Measurements from ENCODE around the gene FOSL2.
A peak's percentile ranks its signal among the peaks of the same experiment; 100 is the strongest.

The FOSL2 gene

DNA sequence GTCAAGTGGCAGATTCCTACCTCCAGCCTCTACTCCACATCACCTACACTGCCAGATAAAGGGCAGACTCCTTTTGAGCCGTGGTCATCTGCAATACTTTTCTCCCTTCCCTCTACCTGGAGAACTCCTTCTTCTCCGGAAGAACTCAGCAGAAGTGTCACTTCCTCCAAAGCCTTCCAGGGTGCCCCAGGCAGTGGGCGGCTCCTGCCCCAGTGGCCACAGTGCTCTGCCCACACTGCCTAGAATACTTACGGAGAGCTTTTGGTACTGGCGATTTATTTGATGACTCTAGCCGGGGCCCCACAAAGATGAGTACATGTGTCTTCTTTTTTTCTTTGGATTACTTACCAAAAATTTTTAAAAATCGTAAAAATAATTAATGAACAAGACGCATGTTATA, 39.7 kb downstream of the FOSL2 start:
- no peak for DNase-seq (ENCODE audit: low spot score)

GRCh38 chr2:28433215-28433614, 40.6 kb downstream of the FOSL2 start:
- DNase-seq (ENCODE audit: low spot score): no peak

DNA sequence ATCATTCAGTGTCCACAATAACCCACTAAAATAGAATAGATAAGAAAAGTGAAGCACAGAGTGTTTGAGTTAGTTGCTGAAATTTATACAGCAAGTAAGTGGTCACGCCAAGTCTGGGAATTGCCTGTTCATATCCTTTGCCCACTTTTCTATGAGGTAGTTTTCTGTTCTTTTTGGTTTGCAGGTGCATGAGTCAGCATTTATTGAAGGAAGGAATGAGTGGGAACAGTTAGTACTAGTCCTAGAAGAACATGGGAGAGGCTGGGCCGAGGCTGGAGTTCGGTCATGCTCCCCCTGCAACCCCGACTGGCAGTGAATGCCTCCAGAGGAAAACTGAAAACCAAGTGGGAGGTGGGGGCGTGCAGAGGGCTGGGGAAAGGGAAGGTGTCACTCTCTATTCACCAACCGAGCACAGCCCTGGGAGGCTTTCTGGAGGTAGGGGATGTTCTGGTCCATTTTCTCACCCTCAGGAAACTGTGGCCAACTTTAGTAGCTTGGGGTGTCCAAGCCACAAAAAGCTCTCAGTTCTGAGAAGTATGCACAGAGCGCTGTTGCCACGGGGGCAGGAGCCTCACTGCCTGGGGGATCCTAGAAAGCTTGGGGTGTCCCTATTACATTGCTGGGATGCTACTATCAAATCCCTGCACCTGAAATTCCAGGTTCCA, 41.4 kb downstream of the FOSL2 start:
- no peak for DNase-seq (ENCODE audit: low spot score)

GRCh38 chr2:28434600-28434989, 41.9 kb downstream of the FOSL2 start:
- no peak for DNase-seq (ENCODE audit: low spot score)

GRCh38 chr2:28435241-28435640, 42.6 kb downstream of the FOSL2 start:
- DNase-seq (ENCODE audit: low spot score): no peak

DNA sequence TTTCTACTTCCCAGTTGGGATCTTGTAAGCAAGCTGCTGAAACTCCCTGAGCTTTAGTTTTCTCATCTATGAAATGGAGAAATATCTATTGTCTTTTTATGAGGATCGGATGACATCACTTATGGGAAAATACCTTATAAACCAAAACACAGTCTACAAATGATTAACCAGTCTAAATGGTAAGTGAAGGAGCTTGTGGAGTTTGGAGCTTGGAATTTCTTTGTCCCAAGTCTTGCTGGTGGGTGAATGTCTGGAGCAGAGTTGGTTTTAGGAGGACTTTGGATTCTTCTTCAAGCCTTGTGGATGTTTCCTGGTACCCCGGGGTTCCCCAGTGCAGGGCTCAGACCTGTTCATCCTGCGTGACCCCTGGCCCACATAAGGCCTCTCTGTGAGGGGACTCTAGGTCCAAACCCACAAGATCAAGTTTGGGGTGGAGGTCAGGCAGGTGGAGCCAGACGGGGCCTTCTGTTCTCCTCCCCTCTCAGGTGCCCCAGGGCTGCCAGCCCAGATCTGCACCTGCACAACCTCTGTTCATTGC, 43.2 kb downstream of the FOSL2 start:
- DNase-seq (ENCODE audit: low spot score): no peak

DNA sequence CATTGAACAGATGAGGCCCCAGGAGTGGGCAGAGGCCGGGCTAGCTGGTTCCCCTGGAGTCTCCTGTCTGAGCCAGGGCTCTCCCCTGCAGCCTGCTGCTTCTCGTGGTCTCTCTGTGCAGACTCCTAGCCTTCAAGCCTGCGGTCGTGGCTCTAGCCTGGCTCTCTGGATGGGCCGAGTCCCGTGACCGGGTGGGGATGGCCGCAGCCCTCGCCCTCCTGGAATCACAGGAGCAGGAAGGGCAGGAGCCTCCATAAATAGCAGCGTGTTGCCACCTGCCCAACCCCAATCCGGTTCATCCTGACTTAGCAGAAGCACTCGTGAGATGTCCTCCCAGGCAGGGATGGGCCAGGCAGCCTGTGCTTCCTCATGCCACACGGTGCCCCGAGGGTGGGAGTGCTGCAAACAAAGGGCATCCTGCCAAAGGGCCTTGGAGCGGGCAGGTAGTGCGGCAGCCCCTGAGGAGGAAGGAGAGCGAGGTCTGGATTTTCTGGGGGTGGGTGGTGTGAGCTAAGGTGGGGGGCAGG, 43.9 kb downstream of the FOSL2 start:
- DNase-seq (ENCODE audit: low spot score): no peak

DNA sequence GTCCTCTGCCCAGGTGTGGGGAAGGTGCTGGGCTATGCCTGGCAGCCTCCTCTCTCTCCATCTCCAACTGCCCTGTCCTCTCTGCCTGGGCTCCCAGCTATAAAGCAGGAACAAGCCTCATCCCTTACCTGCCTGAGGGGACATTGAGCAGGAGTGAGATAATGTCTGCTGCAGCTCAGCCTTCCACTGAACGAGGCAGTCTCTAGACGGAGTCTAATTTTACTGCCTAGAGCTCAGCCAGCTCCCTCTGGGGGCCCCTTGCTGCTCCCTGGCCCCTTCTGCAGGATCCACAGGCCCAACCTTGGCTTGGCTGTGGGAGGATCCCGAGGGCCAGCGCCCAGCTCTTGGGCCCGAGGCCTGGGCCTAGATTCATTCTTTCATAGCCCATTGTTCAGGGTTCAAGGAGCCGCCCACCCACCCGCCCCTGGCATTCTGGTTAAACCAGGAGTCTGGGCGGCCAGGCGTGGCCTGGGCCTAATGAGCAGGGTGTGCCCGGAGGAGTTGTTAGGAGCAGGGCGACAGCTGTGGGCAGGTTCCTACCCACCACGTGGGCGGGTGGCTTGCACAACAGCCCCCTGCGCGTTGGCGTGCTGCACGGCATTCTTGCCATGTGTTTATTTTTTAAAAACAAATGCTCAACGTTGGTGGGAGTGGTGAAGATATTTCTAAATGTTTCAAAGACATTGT, 44.6 kb downstream of the FOSL2 start:
- DNase-seq (ENCODE audit: low spot score): no peak

- no peak for DNase-seq (ENCODE audit: low spot score)
These were observed 45.3 kb downstream of the FOSL2 start for GRCh38 chr2:28437918-28438317.

GRCh38 chr2:28438532-28439063, 45.9 kb downstream of the FOSL2 start:
- DNase-seq (ENCODE audit: low spot score): no peak

- DNase-seq (ENCODE audit: low spot score): no peak
These were observed 46.5 kb downstream of the FOSL2 start for GRCh38 chr2:28439127-28439526.

DNA sequence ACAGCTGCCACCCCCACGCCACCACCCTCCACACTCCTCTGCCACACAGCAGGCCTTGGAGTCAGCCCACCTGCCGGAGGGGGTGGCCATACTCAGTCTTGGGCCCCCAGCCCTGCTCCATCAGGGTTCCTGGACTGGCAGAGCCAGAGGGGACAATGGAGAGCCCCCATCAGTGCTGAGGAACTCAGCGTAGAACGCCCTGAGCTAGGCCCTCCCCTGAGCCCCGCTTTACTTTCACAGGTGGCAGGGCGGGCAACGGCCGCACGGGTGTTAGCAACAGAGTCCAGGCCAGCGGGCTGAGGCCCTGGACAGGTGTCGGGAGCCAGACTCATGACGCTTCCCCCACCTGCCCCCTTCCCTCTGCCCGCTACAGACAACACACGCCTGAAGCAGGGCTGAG, 47.1 kb downstream of the FOSL2 start:
- no peak for DNase-seq (ENCODE audit: low spot score)

DNA sequence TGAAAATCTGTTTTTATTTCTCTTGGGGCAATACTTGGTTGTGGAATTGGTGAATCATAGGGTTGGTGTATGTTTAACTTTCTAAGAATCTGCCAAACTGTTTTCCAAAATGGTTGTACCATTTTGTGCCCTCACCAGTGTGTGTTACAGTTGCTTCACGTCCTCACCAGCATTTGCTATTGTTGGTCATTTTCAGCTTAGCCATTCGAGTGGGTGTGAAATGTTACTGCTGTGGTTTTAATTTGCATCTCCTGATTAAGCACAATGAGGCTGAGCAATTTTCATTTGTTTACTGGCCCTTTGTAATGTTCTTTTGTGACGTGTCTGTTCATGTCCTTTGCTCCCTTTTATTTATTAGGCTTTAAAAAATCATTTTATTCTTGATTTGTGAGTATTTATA, 49.7 kb downstream of the FOSL2 start:
- DNase-seq (ENCODE audit: low spot score): no peak

DNA sequence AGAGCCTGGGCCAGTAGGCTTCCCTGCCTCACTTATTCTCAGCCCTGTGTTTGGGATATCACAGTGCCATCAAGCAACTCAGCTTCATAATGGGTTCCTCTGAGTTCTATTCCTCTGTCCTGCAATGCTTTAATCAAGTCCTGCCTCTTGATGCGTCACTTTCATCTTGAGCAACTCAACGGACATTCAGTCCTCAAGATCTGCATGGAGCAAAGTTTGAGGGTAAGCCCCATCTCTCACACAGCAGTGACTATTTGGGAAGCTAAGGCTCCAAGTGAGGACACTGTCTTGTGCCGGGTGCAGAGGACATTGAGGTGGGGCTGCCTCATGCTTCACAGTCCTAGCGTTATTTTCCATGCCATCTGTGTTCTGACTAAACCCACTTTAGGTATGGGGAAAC, 52.3 kb downstream of the FOSL2 start:
- DNase-seq (ENCODE audit: low spot score): no peak

DNA sequence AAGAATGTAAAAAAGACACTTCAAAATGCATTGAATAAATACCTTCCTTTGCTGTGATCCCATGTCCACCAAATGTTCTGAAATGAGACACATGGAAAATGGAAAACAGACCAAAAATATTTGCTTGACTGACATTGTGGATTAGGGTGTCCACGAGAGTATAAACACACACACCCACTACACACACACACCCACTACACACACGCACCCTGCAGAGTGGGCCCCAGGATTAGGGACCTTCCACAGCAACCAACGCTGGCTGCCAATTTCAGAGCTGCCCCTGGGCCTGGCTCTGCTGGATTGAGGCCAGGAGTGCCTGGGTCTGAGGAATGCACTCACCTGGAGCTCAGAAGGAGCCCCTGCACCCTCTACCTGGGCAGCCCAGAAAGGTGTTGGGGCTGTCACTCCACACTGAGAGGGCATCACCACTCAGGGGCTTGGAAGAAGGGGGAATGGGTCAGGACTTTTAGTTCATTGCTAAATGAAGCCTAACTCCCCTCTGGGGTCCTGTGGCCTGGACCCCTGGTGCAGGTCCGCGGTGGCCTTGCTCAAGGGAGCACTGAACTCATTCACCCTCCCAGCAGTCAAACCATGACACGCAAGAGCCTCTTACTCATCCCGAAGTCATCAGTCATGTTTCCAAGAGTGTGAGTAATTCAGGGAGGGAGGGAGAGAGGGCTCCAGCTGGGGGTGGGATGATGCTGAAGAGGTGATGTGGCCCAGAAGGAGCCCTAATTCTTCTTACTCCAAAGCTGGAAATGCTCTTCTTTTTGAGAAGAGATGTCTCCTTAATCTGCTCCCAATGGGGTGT, 53.0 kb downstream of the FOSL2 start:
- DNase-seq (ENCODE audit: low spot score): peak; percentile 89

GRCh38 chr2:28446531-28446930, 53.9 kb downstream of the FOSL2 start:
- no peak for DNase-seq (ENCODE audit: low spot score)

GRCh38 chr2:28447086-28447485, 54.4 kb downstream of the FOSL2 start:
- DNase-seq (ENCODE audit: low spot score): no peak

- DNase-seq (ENCODE audit: low spot score): peak; percentile 52
These were observed 55.5 kb downstream of the FOSL2 start for GRCh38 chr2:28447943-28448792.

GRCh38 chr2:28448793-28449100, 56.1 kb downstream of the FOSL2 start:
- DNase-seq (ENCODE audit: low spot score): no peak

DNA sequence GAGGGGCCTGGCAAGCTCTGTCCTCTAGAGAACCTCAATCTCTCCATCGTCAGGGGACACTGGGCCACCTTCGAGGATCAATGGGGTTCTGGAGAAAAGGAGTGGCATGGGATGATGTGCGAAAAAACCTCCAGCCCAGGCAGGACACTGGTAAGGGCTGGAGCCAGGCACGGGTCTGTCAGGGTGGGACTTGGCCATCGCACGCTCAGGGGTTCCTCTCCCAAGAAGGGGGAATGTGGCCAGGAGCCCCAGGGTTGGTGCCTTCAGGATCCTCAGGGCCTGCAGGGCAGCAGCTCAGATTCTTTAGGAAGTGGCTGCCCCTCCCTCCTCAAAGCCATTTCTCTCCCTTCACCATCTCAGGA, 56.4 kb downstream of the FOSL2 start:
- DNase-seq (ENCODE audit: low spot score): no peak

DNA sequence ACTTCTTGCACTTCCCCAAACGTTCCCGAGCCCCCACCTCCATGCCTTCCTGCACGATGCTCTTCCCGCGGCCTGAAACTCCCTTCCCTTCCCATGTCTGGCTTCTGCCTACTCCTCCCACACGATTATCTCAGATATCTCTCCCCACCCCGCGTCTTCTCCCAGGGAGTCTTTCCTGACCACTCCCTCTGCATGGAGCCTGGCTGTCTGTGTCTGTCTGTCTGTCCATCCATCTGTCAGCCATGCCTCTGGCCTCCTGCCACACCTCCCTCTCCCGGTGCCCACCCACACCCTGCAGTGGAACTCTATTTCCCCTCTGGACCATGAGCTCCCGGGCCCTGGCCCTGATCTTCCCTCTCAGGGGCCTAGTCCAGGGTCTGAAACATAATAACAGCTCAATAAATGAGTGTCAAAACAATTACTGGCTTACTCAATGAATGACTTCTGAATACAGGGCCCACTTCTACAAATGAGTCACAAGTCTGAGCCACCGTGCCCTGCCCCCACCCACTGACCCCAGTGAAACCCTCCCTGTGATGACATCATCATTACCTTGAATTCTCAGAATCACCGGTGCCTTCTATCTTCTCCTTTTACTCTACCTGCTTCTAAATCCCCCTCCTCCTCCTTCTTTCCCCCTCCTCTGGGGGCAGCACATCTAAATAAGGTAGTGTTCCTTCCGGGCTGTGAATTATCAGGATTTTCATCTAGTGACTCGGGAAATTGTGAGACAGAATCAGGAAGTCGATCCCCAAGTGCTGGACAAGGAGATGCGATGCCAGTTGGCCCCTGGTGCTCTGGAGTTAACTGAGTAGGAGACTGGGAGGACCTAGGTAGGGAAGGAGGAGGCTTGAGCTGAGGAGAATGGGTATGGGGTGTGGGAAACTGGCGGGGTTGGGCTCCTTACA, 57.1 kb downstream of the FOSL2 start:
- no peak for DNase-seq (ENCODE audit: low spot score)

Data from AG08396 (cell line).